HG03378 (cell line): Measurements from ENCODE around the gene GNG12.

Experiments
- ATAC-seq: cut with Tn5 transposase; IDR thresholded peaks from one replicate; pipeline ENCODE4 v1.9.1; 2021; ENCODE audit warnings: mild to moderate bottlenecking, moderate library complexity; ENCODE audit not compliant: unreplicated experiment

GNG12 gene

DNA sequence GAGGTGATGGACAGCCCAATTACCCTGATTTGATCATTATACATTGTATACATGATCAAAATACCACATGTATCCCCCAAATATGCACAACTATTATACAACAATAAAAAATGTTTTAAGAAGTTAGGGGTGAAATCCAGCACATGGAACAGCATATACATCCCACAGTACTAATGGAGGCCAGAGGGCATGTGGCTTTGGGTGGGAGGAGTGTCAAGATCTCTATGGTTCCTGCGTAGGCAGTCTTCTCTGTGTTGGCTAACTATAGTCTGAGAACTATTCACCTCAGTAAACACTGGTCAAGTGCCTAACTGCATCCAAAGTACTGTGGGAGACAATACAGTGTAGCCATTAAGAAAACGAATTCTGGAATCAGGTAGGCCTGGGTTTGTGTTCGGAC, 74.2 kb downstream of the GNG12 start:
- no peak for ATAC-seq

DNA sequence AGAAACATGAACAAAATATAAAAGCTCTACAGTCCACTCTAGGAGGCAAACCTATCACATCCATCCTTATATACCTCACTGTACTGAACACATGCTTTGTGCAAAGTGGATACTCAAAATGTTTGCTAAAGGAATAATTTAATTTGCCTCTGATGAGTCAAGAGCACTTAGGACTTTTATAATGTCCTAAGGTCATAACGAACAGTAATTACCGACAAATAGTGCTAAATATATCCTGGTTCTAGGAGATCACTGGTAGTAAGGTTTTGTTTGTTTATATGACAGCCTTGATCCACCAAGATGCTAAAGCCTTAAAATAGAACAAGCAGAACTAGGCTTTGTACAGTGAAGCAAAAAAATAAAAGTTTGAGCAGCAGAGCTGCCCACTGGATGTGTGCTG, 77.6 kb downstream of the GNG12 start:
- ATAC-seq = no peak

- no peak for ATAC-seq
Measured at GRCh38 chr1:67755160-67755559, 78.1 kb downstream of the GNG12 start.

GRCh38 chr1:67754526-67754920, 78.7 kb downstream of the GNG12 start:
- no peak for ATAC-seq

DNA sequence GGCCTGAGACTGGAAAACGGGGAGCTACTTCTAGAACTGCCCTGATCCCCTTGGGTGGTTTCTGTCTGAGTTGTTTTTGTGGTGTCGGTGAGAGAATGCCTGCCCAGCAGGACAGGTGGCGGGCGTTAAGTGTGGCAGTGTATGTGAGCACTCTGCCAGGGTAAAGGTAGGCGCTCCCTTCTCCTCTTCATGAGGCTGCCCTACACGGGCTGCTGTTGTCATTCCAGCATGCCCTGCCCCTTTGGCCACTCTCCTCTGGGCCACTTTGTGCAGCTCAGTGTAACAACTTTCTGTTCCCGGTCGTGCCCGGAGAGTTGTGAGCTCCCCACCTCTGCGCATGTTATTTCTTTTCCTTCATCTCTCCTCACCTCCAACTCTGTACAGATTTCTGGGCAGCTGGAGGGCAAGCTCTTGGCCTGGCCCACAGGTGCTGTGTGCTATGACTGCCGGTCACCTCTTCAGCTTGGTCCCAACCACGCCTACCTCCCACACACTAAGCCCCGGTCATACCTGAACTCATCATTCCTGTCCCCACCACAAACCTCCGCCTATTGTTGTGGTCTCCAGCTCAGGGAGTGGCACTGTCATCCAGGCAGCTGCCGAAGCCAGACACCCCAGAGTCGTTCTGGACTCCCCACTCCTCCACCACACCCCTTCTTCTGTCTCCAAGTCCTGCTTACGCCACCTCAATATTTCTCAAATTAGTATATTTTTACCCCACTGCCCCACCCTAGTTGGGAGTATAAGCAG, 79.3 kb downstream of the GNG12 start:
- no peak for ATAC-seq

GRCh38 chr1:67752306-67752705, 81.0 kb downstream of the GNG12 start:
- ATAC-seq = no peak

- ATAC-seq = no peak
Measured at GRCh38 chr1:67750691-67751054, 82.6 kb downstream of the GNG12 start.

- ATAC-seq = peak; percentile 37
Measured at GRCh38 chr1:67749844-67750690, 83.2 kb downstream of the GNG12 start.

GRCh38 chr1:67749263-67749843, 83.9 kb downstream of the GNG12 start:
- no peak for ATAC-seq

DNA sequence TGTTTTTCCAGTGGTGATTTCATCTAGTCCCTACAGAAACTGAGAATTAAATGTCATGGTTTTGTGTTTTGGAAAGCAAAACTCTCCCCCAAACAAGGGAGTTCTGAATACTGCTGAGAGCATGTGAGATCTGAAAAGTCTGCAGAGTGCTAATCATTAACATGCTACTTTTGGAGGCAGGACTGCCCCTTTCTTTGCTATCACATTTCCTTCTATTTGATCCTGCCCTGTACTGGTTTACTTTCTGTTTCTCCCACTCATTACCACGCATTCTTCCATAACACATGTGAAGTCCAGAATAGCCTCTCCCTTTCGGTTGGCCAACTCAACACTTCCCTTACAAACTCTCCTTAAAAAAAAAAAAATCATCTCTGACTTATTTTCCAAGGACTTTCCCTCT, 84.6 kb downstream of the GNG12 start:
- ATAC-seq = peak; percentile 88

- ATAC-seq = no peak
Measured at GRCh38 chr1:67747671-67748546, 85.4 kb downstream of the GNG12 start.

DNA sequence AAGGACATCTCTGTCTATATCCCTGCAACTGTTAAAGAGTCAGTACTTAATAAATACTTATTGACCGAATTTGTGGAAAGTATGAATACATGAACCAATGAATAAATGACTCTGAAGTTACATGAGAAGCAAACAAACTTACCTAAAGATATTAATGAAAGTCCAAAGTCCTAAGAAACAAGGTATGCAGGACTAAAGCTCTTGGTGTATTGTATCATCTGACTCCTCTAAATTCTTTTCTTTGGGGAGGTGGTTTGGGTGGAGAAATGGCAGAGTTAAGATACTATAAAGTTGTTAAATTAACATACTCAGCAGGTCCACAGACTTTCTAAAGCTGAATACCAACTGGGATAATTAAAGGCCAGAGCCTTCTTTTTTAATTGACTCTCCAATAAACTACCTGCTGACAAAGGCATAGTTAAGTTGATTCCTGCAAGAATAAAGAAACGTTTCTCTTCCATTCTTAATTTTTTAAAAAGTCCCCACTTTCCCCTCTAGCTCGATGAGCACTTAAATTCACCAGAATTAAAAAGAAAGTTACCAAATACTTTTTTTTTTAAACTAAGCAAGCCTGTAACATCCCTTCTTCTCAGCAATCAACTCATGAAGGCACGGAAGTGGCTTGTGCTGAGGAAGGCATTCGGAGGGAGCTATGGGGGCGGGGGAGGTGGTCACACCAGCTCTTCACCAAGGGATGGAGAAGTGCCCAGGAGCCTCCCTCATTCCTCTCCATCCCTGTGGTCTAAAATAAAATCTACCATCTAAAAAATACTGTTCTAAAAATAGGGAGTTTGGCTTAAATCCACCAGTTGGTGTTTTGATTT, 87.2 kb downstream of the GNG12 start:
- ATAC-seq = no peak

GRCh38 chr1:67743072-67743725, 90.1 kb downstream of the GNG12 start:
- ATAC-seq = no peak

DNA sequence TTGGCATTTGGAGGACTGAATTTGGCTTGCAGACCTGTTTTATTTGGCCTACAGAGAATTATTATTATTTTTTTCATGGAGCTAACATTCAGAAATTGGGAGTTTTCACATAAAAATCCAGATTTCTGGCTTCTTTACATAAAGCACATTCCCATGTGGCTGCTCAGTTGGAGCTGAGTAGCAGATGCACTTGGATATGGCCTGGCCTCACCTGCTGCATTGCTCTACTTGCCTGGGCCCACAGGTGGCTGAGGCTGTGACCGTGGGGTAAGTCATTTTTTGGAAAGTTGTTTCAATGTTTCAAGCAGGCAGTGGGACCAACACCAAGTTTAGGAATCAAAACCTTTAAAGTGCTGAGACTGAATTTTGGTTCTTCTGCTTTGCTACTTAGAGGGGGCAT, 91.5 kb downstream of the GNG12 start:
- ATAC-seq = no peak

- ATAC-seq = no peak
Measured at GRCh38 chr1:67741121-67741520, 92.1 kb downstream of the GNG12 start.

GRCh38 chr1:67740543-67740942, 92.7 kb downstream of the GNG12 start:
- ATAC-seq = no peak

DNA sequence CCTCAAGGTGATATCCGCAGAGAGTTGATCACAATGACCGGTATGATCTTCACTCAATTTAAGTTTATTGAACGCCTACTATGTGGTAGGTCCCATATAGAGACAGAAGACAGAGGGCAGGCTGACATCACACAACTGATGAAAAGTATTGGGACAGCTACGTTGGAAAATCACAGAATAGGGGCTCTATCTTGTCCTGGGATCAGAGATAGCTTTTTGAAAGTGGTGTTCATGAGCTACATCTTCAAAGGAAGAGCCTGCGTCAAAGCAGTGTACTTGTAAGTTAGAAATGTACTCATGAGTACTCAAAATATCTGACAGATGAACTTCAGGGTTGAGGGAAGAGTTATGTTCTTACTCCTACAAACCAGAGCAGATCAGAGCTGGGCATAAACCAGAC, 93.9 kb downstream of the GNG12 start:
- no peak for ATAC-seq

GRCh38 chr1:67738401-67738800, 94.9 kb downstream of the GNG12 start:
- ATAC-seq = no peak

GRCh38 chr1:67737875-67738274, 95.4 kb downstream of the GNG12 start:
- no peak for ATAC-seq

- ATAC-seq = no peak
Measured at GRCh38 chr1:67736750-67737149, 96.5 kb downstream of the GNG12 start.
